MCF 10A (cell line): Measurements from ENCODE around the gene LAMB3. TPM values are rescaled to one million over a fixed set of nuclear protein-coding genes. Genes with fewer than 3 reads are reported as not detected.
A peak's percentile ranks its signal among the peaks of the same experiment; 100 is the strongest.

ENCODE experiments used
- BruUV-seq: library from RNA; stranded (reverse); fragments of 400-500 nt; replicated peaks from 2 replicates; lab custom pipeline; 2021; lab: Mats Ljungman, UMichigan
- CTCF ChIA-PET: fragments of 300-600 bp; sonication (Branson Sonifier 250); formaldehyde crosslinking; extraction: SDS; loops from one replicate; lab custom pipeline; 2021; ENCODE audit warnings: antibody characterized with exemption, inconsistent platforms; lab: Yijun Ruan, JAX
- POLR2A ChIA-PET: fragments of 300-600, 350-650 bp; sonication (Branson Sonifier 250); formaldehyde crosslinking; extraction: SDS; loops from one replicate; lab custom pipeline; 2020; ENCODE audit warnings: antibody characterized with exemption, inconsistent platforms; lab: Yijun Ruan, JAX
- DNase-seq: peaks from one replicate; pipeline ENCODE4 v3.0.0-alpha.2; 2018; ENCODE audit not compliant: unreplicated experiment
- H3K27ac Mint-ChIP-seq: one replicate; pipeline ENCODE4 v1.8.0; 2022; ENCODE audit warnings: mild to moderate bottlenecking, low read depth, mixed read lengths; ENCODE audit not compliant: unreplicated experiment
- H3K27me3 Mint-ChIP-seq: one replicate; pipeline ENCODE4 v1.8.0; 2022; ENCODE audit warnings: mixed read lengths; ENCODE audit not compliant: insufficient read depth, unreplicated experiment
- H3K36me3 Mint-ChIP-seq: one replicate; pipeline ENCODE4 v1.8.0; 2022; ENCODE audit warnings: mild to moderate bottlenecking, moderate library complexity, mixed read lengths; ENCODE audit not compliant: insufficient read depth, unreplicated experiment
- H3K4me1 Mint-ChIP-seq: one replicate; pipeline ENCODE4 v1.8.0; 2022; ENCODE audit warnings: mixed read lengths; ENCODE audit not compliant: insufficient read depth, unreplicated experiment
- H3K4me3 Mint-ChIP-seq: one replicate; pipeline ENCODE4 v1.8.0; 2022; ENCODE audit warnings: mild to moderate bottlenecking, moderate library complexity, mixed read lengths; ENCODE audit not compliant: unreplicated experiment
- H3K9me3 Mint-ChIP-seq: one replicate; pipeline ENCODE4 v1.8.0; 2022; ENCODE audit warnings: mixed read lengths; ENCODE audit not compliant: unreplicated experiment
- intact Hi-C: fragments of 100-400 bp; cut with micrococcal nuclease; formaldehyde crosslinking; loops from 2 replicates; pipeline ENCODE4 v1.14.1; 2022
- total RNA-seq: library from RNA; stranded (reverse); gene quantifications from 2 replicates; pipeline ENCODE4 v1.2.3, GENCODE V29; 2022
- TF ChIP-seq, protein P1 (sequence below): fragments of 200-600 bp; IDR thresholded peaks from one replicate; pipeline ENCODE4 v1.8.0; 2022; ENCODE audit warnings: antibody characterized with exemption, mild to moderate bottlenecking; ENCODE audit not compliant: unreplicated experiment

The LAMB3 gene
- total RNA-seq, 1 experiment from 2014 or later: 1,572 TPM

DNA sequence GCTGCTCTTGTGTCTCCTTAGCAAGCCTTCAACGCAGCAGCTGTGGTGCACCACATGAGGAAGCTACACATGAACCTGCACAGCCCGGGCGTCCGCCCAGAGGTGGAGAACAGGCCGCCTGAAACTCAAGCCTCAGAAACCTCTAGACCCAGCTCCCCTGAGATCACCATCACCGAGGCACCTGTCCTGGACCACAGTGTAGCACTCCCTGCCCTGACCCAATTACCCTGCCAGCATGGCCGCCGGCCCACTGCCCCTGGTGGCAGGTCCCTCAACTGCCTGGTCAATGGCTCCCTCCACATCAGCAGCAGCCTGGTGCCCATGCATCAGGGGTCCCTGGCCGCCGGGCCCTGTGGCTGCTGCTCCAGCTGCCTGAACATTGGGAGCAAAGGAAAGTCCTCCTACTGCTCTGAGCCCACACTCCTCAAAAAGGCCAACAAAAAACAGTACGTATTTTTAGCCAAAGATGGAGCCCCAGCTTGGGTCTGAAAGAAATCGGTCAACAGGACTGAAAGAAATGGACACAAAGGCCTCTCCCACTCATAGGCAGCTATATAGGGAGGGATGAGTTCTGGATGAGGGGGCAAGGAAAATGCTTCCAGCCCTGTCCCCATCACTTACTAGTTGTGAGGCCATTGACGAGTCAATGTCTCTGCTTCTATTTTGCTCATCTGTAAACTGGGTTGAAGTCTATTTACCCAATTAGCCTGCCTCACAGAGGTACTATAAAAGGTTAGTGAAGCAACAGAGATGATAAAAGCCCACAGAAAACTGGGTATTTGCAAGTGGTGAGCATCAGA, 40.3 kb downstream of the LAMB3 start:
- Mint-ChIP-seq H3K27ac (no peak overlapping the region), H3K27me3 (no peaks in the 10 kb centered on the region), H3K36me3 (peaks cover 59% of the 10 kb centered on the region), H3K9me3 (no peaks in the 10 kb centered on the region), H3K4me1 (peaks cover 14% of the 10 kb centered on the region), H3K4me3 (no peak overlapping the region)
- no TSS peak for BruUV-seq
- intact Hi-C loops: no loop called here
- ChIA-PET CTCF (interaction anchor here (0.6 to 15.2 kb wide), 17 partner anchors 10 to 165 kb away, joined by 3 to 403 read pairs (median 6); no protein-coding TSS in a partner anchor), POLR2A (interaction anchor here (0.7 to 9.6 kb wide), 13 partner anchors 7 to 368 kb away, joined by 3 to 69 read pairs (median 4); partner anchors contain the start of gene LAMB3)
- TF ChIP-seq, protein P1, sequence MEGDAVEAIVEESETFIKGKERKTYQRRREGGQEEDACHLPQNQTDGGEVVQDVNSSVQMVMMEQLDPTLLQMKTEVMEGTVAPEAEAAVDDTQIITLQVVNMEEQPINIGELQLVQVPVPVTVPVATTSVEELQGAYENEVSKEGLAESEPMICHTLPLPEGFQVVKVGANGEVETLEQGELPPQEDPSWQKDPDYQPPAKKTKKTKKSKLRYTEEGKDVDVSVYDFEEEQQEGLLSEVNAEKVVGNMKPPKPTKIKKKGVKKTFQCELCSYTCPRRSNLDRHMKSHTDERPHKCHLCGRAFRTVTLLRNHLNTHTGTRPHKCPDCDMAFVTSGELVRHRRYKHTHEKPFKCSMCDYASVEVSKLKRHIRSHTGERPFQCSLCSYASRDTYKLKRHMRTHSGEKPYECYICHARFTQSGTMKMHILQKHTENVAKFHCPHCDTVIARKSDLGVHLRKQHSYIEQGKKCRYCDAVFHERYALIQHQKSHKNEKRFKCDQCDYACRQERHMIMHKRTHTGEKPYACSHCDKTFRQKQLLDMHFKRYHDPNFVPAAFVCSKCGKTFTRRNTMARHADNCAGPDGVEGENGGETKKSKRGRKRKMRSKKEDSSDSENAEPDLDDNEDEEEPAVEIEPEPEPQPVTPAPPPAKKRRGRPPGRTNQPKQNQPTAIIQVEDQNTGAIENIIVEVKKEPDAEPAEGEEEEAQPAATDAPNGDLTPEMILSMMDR: peak; percentile 51
- DNase-seq: peak; percentile 38

DNA sequence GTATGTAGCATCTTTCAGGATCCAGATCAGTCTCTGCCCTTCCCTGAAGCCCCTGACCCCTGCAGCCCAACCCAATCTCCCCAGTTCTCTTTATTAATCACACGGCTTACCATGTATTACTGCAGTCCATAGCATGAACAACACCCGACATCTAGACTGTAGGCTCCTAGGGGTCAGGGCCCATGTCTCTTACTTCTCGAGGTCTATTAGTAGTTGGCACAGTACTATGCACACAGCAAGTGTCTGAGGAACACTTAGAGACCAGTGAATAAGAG, 41.7 kb downstream of the LAMB3 start:
- ChIA-PET POLR2A (interaction anchor here (0.6 to 9.6 kb wide), 12 partner anchors 8 to 126 kb away, joined by 3 to 69 read pairs (median 5); no protein-coding TSS in a partner anchor), CTCF (interaction anchor here (0.6 to 15.2 kb wide), 13 partner anchors 9 to 213 kb away, joined by 3 to 403 read pairs (median 14); no protein-coding TSS in a partner anchor)
- Mint-ChIP-seq H3K9me3 (no peaks in the 10 kb centered on the region), H3K4me1 (peaks cover 8% of the 10 kb centered on the region), H3K4me3 (no peak overlapping the region), H3K27me3 (no peaks in the 10 kb centered on the region), H3K36me3 (peaks cover 45% of the 10 kb centered on the region), H3K27ac (no peak overlapping the region)
- intact Hi-C loops: no loop called here
- no TSS peak for BruUV-seq
- DNase-seq: no peak
- TF ChIP-seq, protein P1: no peak

DNA sequence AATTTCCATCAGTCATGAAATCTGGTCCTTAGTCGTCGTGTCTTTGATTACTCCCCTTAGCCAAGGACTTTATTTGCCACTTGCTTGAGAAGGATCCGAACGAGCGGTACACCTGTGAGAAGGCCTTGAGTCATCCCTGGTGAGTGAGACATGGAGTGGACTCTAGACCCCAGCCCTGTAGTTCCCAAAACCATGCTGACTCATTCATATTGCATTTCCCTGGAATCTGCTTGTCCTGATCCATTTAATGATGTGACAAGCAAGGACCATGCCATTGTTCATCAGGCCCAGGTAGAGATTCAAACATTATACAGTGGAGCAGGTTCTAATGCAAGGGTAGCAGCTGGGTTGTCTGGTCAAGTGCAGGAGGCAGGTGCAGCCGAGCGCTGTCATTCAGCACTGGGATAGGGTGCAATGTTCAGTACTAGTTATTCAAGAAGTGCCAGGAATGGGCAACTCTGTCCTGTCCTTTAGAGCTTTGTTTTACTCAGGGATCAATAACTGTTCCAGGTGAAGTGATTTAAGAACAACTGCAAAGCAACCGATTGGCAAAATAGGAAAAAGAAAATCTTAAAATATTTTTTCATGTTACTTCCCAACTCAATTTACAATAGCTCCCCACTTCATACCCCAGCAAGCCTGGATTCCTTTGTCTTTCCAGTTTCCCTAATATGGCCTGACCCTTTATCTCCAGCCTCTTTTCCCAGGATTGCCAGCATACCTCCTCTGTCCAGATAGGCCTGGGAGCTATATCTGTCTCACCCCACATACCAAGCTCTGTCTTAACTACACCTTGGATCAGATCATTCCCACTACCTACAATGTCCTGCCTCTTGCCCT, 42.2 kb downstream of the LAMB3 start:
- BruUV-seq: no TSS peak
- intact Hi-C loops: no loop called here
- ChIA-PET POLR2A (interaction anchor here (0.6 to 9.6 kb wide), 14 partner anchors 9 to 195 kb away, joined by 3 to 69 read pairs (median 5); partner anchors contain the start of genes IRF6 and LAMB3), CTCF (interaction anchor here (0.9 to 15.2 kb wide), 13 partner anchors 8 to 138 kb away, joined by 3 to 403 read pairs (median 14); no protein-coding TSS in a partner anchor)
- no peak overlapping the region for H3K4me3 Mint-ChIP-seq
- H3K27ac Mint-ChIP-seq: no peak overlapping the region
- H3K36me3 Mint-ChIP-seq: peaks cover 40% of the 10 kb centered on the region
- no peaks in the 10 kb centered on the region for H3K27me3 Mint-ChIP-seq
- TF ChIP-seq, protein P1: no peak
- H3K9me3 Mint-ChIP-seq: no peaks in the 10 kb centered on the region
- DNase-seq: peak; percentile 59
- peaks cover 8% of the 10 kb centered on the region for H3K4me1 Mint-ChIP-seq
